GM19324 (cell line): Measurements from ENCODE around the gene NFE2L3.

ENCODE experiments used
- ATAC-seq: cut with Tn5 transposase; IDR thresholded peaks from one replicate; pipeline ENCODE4 v1.9.1; 2021; ENCODE audit warnings: mild to moderate bottlenecking, moderate library complexity; ENCODE audit not compliant: unreplicated experiment, low FRiP score

NFE2L3 gene

GRCh38 chr7:26198781-26199169 is 46.8 kb downstream of the NFE2L3 start:
- ATAC-seq: no peak

- no peak for ATAC-seq
These were observed 47.5 kb downstream of the NFE2L3 start for GRCh38 chr7:26199301-26200037.

GRCh38 chr7:26200038-26200443 is 48.0 kb downstream of the NFE2L3 start:
- ATAC-seq: no peak

GRCh38 chr7:26200444-26201246 is 48.6 kb downstream of the NFE2L3 start, which contains the start of gene HNRNPA2B1:
Gene HNRNPA2B1 (minus strand): TSS chr7:26200746. CDS start chr7:26200577, 169 bp downstream.
- ATAC-seq: peak; percentile 75

- ATAC-seq: peak; percentile 49
These were observed 49.4 kb downstream of the NFE2L3 start, which contains the start of gene CBX3 for GRCh38 chr7:26201247-26202018. Gene CBX3 (plus strand): TSS chr7:26201745. CDS start chr7:26202999, 1,254 bp downstream.

DNA sequence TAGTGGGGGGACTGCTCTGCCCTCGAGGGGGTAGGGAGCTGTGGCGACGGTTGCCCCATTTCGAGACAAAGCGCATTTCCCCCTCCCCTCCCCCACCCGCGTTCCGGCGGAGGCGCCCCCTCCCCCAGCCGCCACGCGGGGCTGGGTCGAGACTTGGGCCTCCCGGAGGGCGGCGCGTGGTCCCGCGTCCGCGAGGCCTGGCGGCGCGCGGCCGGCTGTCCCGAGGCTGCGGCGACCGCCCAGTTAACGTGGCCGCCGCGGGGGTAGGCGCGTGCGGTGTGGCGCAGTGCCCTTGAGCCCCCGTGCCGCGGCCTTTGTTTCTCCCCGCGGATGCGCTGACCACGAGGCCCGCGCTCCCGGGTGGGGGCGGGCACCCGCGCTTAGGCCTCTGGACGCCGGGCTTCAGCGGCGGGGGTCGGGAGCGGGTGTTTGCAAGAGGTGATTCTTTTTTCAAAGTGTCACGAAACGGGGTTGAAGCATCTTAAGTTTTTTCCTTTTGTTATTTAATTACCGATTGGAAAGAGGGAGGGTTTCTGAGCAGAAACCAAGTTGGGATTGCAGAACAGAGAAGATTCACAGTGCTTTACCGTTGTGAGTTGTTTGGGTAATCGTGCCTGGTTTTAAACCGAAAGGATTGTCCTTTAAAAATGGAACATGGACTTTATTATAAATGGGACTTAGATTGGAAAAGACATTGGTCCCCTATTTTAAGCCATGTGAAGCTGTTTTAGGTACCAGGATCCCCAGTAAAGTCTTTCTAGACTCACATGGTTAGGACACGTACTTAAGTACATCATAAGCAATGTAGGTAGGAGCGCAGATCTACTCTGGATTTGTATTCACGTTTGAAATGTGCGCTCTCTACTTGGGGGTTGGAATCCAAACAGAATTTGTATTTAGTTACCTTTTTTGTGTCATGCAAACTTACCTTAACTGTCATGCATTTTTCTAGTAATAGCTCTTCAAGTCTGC is 50.3 kb downstream of the NFE2L3 start:
- ATAC-seq: peak; percentile 11

- no peak for ATAC-seq
These were observed 51.0 kb downstream of the NFE2L3 start for GRCh38 chr7:26203016-26203415.

DNA sequence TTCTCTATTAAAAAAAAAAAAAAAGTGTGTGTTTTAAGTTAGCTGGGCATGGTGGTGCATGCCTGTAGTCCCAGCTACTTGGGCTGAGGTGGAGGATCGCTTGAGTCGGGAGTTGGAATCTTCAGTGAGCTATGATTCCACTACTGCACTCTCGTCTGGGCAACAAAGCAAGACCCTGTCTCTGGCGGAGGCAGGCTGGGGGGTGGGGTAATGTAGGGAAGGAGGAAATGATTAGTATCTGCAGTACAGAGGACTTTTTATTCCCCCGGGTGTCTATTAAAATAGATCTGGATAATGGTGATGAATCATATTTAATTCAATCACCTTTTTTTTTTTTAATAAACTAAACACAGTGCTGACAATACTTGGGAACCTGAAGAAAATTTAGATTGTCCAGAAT is 56.0 kb downstream of the NFE2L3 start:
- ATAC-seq: no peak

GRCh38 chr7:26212921-26213718 is 61.1 kb downstream of the NFE2L3 start:
- ATAC-seq: no peak

DNA sequence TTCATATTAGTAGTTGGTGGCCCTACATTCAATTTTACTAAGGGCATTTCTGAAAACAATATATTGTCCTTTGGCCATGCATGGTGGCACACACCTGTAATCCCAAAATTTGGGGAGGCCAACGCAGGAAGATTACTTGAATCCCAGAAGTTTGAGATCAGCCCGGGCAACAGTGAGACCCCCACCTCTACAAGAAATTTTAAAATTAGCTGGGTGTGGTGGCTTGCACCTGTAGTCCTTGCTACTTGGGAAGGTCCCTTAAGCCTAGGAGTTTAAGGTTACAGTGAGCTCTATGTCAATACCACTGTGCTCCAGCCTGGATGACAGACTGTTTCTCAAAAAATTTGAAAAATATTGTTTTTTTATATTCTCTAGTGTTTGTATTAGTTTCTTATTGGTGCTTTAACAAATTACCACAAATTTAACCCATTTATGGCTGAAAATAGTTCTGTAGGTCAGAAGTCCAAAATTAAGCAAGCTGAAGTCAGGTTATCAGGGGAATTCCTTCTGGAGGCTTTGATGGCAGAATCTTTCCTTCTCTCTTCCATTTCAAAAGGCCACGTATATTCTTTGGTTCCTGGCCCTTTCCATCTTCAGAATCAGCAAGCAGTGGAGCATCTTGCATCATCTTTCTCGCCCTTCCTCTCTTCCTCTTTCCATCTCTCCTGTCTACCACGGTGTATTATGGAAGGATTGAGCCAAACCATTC is 62.0 kb downstream of the NFE2L3 start:
- no peak for ATAC-seq

- ATAC-seq: no peak
These were observed 64.1 kb downstream of the NFE2L3 start for GRCh38 chr7:26216049-26216448.

DNA sequence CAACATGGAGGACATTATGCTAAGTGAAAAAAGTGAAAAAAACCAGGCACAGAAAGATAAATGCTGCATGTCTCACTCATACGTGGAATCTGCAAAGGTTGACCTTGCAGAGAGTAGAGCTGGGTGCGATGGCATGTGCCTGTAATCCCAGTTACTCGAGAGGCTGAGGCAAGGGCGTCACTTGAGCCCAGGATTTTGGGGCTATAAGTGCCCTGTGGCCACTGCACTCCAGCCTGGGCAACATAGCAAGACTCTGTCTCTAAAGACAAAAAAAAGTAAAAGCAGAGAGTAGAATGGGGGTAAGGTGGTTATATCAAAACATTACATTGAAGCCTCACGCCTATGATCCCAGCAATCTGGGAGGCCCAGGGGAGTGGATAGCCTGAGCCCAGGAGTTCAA is 72.4 kb downstream of the NFE2L3 start:
- ATAC-seq: no peak

- no peak for ATAC-seq
These were observed 76.0 kb downstream of the NFE2L3 start for GRCh38 chr7:26227987-26228386.

- no peak for ATAC-seq
These were observed 82.0 kb downstream of the NFE2L3 start for GRCh38 chr7:26233902-26234511.
